ENCODE measurements around the gene TRAK1. TPM values are rescaled to one million over a fixed set of nuclear protein-coding genes. Genes with fewer than 3 reads are reported as not detected.

TRAK1 gene
- total RNA-seq, 1 donor from 2014 or later: 37.5 TPM

DNA sequence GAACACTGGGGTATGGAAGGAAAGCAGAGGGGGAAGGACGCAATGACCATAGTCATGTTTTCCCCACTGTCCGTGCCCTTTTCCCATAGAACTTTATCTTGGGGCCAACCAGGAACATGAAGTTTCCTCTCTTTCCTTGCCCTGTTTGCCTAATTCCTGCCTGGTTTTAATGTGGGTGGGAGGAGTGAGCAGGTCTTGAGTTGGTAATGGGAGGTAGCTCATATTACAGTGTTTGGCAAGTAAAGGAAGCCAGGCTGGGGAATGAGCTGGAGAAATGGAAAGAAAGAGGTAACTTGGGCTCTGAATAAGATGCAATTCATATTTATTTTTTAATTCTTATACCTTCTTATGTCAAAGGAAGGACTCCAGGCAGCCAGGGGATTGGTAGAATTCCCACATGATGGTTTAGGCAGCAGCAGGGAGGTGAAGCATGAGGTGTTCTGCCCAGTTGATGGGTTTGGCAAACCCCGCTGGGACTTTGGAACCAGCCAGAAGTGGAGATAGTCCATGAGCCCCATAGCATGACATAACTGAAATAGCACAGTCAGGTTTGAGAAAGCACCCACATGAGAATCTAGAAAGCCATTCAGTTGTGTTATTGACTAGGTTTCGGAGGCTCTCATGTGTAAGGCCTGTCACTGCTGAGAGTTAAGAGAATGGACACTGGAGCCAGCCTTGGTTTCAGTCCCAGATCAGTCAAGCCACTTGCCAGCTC is 114.8 kb downstream of the TRAK1 start:
- H3K4me1 ChIP-seq: no peaks in the 10 kb centered on the region
- DNase-seq (ENCODE audit: low spot score in 2 of 2): no peak
- intact Hi-C loops (cut with DNase I): no loop called here
- H3K4me3 ChIP-seq: no peak overlapping the region
- no peaks in the 10 kb centered on the region for H3K9me3 ChIP-seq
- TF ChIP-seq, protein P1, sequence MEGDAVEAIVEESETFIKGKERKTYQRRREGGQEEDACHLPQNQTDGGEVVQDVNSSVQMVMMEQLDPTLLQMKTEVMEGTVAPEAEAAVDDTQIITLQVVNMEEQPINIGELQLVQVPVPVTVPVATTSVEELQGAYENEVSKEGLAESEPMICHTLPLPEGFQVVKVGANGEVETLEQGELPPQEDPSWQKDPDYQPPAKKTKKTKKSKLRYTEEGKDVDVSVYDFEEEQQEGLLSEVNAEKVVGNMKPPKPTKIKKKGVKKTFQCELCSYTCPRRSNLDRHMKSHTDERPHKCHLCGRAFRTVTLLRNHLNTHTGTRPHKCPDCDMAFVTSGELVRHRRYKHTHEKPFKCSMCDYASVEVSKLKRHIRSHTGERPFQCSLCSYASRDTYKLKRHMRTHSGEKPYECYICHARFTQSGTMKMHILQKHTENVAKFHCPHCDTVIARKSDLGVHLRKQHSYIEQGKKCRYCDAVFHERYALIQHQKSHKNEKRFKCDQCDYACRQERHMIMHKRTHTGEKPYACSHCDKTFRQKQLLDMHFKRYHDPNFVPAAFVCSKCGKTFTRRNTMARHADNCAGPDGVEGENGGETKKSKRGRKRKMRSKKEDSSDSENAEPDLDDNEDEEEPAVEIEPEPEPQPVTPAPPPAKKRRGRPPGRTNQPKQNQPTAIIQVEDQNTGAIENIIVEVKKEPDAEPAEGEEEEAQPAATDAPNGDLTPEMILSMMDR (IDR thresholded peaks at IDR 0.05): no peak
- H3K27ac ChIP-seq: no peak overlapping the region
- no peaks in the 10 kb centered on the region for H3K27me3 ChIP-seq
- peaks cover 56 to 83% of the 10 kb centered on the region in 2 donors for H3K36me3 ChIP-seq

DNA sequence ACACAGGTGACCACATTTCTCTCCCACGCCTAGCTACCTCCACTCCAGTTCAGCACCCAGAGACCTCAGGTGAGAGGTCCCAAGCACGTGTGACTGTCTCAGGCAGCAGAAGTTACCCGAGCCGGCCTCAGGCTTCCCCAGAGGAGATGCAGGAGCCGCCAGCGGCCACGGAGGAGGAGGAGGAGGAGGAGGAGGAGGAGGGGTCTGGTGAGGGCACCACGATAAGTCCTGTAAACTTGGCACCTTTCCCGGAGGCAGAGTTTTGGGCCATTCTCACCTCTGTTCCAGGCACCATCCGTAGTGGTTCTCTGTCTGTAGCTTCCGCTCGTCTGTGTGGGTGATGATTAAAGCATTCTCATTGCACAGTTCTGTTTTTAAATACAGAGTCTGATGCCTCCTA is 118.8 kb downstream of the TRAK1 start:
- Histone ChIP-seq H3K27me3 (no peaks in the 10 kb centered on the region), H3K9me3 (no peaks in the 10 kb centered on the region), H3K36me3 (peaks cover 34 to 60% of the 10 kb centered on the region in 2 donors), H3K4me3 (no peak overlapping the region), H3K4me1 (no peaks in the 10 kb centered on the region), H3K27ac (no peak overlapping the region)
- DNase-seq (ENCODE audit: low spot score in 2 of 2): no peak
- intact Hi-C loops (cut with DNase I): no loop called here
- TF ChIP-seq, protein P1 (IDR thresholded peaks at IDR 0.05): no peak

- TF ChIP-seq, protein P1 (IDR thresholded peaks at IDR 0.05): no peak
- H3K4me3 ChIP-seq: no peak overlapping the region
- H3K27ac ChIP-seq: no peak overlapping the region
- no peaks in the 10 kb centered on the region for H3K9me3 ChIP-seq
- H3K27me3 ChIP-seq: no peaks in the 10 kb centered on the region
- peaks cover 29 to 57% of the 10 kb centered on the region in 2 donors for H3K36me3 ChIP-seq
- no peaks in the 10 kb centered on the region for H3K4me1 ChIP-seq
- intact Hi-C loops (cut with DNase I): no loop called here
- DNase-seq (ENCODE audit: low spot score in 2 of 2): no peak
These were observed 119.6 kb downstream of the TRAK1 start for GRCh38 chr3:42210726-42211125.

- TF ChIP-seq, protein P1 (IDR thresholded peaks at IDR 0.05): no peak
- H3K9me3 ChIP-seq: no peaks in the 10 kb centered on the region
- H3K4me1 ChIP-seq: no peaks in the 10 kb centered on the region
- H3K27me3 ChIP-seq: no peaks in the 10 kb centered on the region
- peaks cover 19 to 43% of the 10 kb centered on the region in 2 donors for H3K36me3 ChIP-seq
- H3K4me3 ChIP-seq: no peak overlapping the region
- H3K27ac ChIP-seq: no peak overlapping the region
- DNase-seq (ENCODE audit: low spot score in 2 of 2): no peak
- intact Hi-C loops (cut with DNase I): no loop called here
These were observed 122.3 kb downstream of the TRAK1 start for GRCh38 chr3:42213417-42213816.

DNA sequence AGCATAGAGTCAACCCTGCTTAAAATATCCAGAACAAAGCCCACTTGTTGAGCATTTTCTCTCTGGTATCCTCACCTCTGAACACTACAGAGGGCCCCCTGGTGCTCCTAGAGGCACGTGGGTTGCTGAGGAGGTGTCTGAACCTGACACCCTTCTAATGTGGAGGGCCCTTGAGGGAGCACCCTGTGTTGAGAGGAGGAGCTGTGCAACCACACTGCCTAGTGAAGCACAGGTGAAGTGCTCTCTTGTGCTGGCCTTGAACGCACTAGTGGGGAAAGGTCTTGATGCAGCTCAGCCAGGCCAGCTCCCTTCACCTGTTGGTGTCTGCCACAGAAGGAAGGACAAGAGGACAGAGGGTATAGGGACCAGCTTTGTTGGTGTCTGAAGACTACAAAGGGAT is 122.9 kb downstream of the TRAK1 start:
- intact Hi-C loops (cut with DNase I): no loop called here
- no peaks in the 10 kb centered on the region for H3K27me3 ChIP-seq
- DNase-seq (ENCODE audit: low spot score in 2 of 2): no peak
- H3K4me3 ChIP-seq: no peak overlapping the region
- no peaks in the 10 kb centered on the region for H3K4me1 ChIP-seq
- no peak overlapping the region for H3K27ac ChIP-seq
- no peaks in the 10 kb centered on the region for H3K9me3 ChIP-seq
- peaks cover 19 to 39% of the 10 kb centered on the region in 2 donors for H3K36me3 ChIP-seq
- TF ChIP-seq, protein P1 (IDR thresholded peaks at IDR 0.05): no peak

Data from ascending aorta (tissue), 2 donors.